ENCODE data around the gene FAM110C. TPM values are rescaled to one million over a fixed set of nuclear protein-coding genes. Genes with fewer than 3 reads are reported as not detected.
"Not testable (repeated sequence)": the region's sequence is repeated elsewhere in the genome, so short reads cannot be mapped to it uniquely, and the experiment has no call there.

FAM110C gene
- total and polyA plus RNA-seq, 2 donors = 0.05 to 7.3 TPM

DNA sequence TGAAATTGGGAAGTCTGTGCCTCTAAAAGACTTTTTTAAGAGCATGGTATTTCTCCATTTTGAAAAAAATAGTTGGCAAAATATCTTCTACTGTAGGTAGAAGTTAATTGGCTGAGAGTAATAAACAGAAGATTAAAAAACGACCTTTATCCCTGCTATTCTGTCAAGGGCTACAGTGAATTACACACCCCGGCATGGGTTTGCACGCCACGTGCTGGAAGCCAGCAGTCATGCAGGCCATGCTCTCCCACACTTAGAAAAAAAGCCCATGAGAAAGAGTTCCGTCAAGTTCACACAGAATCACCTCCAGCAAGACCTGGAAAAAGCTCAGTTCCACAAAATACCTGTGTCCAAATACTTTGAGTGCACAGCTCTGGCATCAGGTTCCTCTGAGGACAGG lies 26.8 kb downstream of the FAM110C start:
- WGBS = 88% methylated on average over 5 of the region's 5 CpGs
- no peak overlapping the region for H3K27ac ChIP-seq (ENCODE audit: low read depth in 1 of 2, low read length in 1 of 2)
- H3K4me1 ChIP-seq (ENCODE audit: control insufficient read depth in 2 of 2, insufficient read depth in 2 of 2, low read length in 2 of 2) = peaks cover 0 to 7% of the 10 kb centered on the region in 2 donors
- no peaks in the 10 kb centered on the region for H3K36me3 ChIP-seq (ENCODE audit: control insufficient read depth in 2 of 2, insufficient read depth in 2 of 2, low read length in 1 of 2)
- no peaks in the 10 kb centered on the region for H3K27me3 ChIP-seq (ENCODE audit: control insufficient read depth in 2 of 2, insufficient read depth in 1 of 2, low read length in 1 of 2)
- no peaks in the 10 kb centered on the region for H3K9me3 ChIP-seq (ENCODE audit: control insufficient read depth in 2 of 2, insufficient read depth in 1 of 2, low read length in 1 of 2)
- DNase-seq (ENCODE audit: low read depth in 6 of 9, low spot score in 9 of 9) = no peak
- H3K4me3 ChIP-seq (ENCODE audit: low read length in 2 of 2) = no peak overlapping the region

- no peaks in the 10 kb centered on the region for H3K27me3 ChIP-seq (ENCODE audit: control insufficient read depth in 2 of 2, insufficient read depth in 1 of 2, low read length in 1 of 2)
- H3K4me3 ChIP-seq (ENCODE audit: low read length in 2 of 2) = no peak overlapping the region
- no peaks in the 10 kb centered on the region for H3K4me1 ChIP-seq (ENCODE audit: control insufficient read depth in 2 of 2, insufficient read depth in 2 of 2, low read length in 2 of 2)
- H3K27ac ChIP-seq (ENCODE audit: low read depth in 1 of 2, low read length in 1 of 2) = no peak overlapping the region
- H3K36me3 ChIP-seq (ENCODE audit: control insufficient read depth in 2 of 2, insufficient read depth in 2 of 2, low read length in 1 of 2) = no peaks in the 10 kb centered on the region
- no peak for DNase-seq (ENCODE audit: low read depth in 6 of 9, low spot score in 9 of 9)
- WGBS = 86% methylated on average over 14 of the region's 14 CpGs
- no peaks in the 10 kb centered on the region for H3K9me3 ChIP-seq (ENCODE audit: control insufficient read depth in 2 of 2, insufficient read depth in 1 of 2, low read length in 1 of 2)
Observed at GRCh38 chr2:18402-19271, 27.7 kb downstream of the FAM110C start.

GRCh38 chr2:15916-16315 lies 30.4 kb downstream of the FAM110C start:
- DNase-seq (ENCODE audit: low read depth in 6 of 9, low spot score in 9 of 9); H3K36me3 ChIP-seq (ENCODE audit: control insufficient read depth in 2 of 2, insufficient read depth in 2 of 2, low read length in 1 of 2); H3K27me3 ChIP-seq (ENCODE audit: control insufficient read depth in 2 of 2, insufficient read depth in 1 of 2, low read length in 1 of 2); H3K27ac ChIP-seq (ENCODE audit: low read depth in 1 of 2, low read length in 1 of 2); H3K4me1 ChIP-seq (ENCODE audit: control insufficient read depth in 2 of 2, insufficient read depth in 2 of 2, low read length in 2 of 2); H3K4me3 ChIP-seq (ENCODE audit: low read length in 2 of 2): not testable (repeated sequence)
- 90% methylated on average over 2 of the region's 2 CpGs for whole genome bisulfite sequencing
- H3K9me3 ChIP-seq (ENCODE audit: control insufficient read depth in 2 of 2, insufficient read depth in 1 of 2, low read length in 1 of 2) = peaks cover 0 to 11% of the 10 kb centered on the region in 2 donors

- Histone ChIP-seq H3K27ac (ENCODE audit: low read depth in 1 of 2, low read length in 1 of 2) (no peak overlapping the region), H3K36me3 (ENCODE audit: control insufficient read depth in 2 of 2, insufficient read depth in 2 of 2, low read length in 1 of 2) (no peaks in the 10 kb centered on the region), H3K4me1 (ENCODE audit: control insufficient read depth in 2 of 2, insufficient read depth in 2 of 2, low read length in 2 of 2) (no peaks in the 10 kb centered on the region), H3K9me3 (ENCODE audit: control insufficient read depth in 2 of 2, insufficient read depth in 1 of 2, low read length in 1 of 2) (peaks cover 0 to 15% of the 10 kb centered on the region in 2 donors), H3K4me3 (ENCODE audit: low read length in 2 of 2) (no peak overlapping the region), H3K27me3 (ENCODE audit: control insufficient read depth in 2 of 2, insufficient read depth in 1 of 2, low read length in 1 of 2) (no peaks in the 10 kb centered on the region)
- no peak for DNase-seq (ENCODE audit: low read depth in 6 of 9, low spot score in 9 of 9)
- WGBS = 63% methylated on average over 54 of the region's 54 CpGs
Observed at GRCh38 chr2:11248-11941, 34.9 kb downstream of the FAM110C start.

- H3K36me3 ChIP-seq (ENCODE audit: control insufficient read depth in 2 of 2, insufficient read depth in 2 of 2, low read length in 1 of 2) = no peaks in the 10 kb centered on the region
- peak in 1 of 9 donors; percentile 9 for DNase-seq (ENCODE audit: low read depth in 6 of 9, low spot score in 9 of 9)
- H3K27ac ChIP-seq (ENCODE audit: low read depth in 1 of 2, low read length in 1 of 2) = no peak overlapping the region
- no peaks in the 10 kb centered on the region for H3K27me3 ChIP-seq (ENCODE audit: control insufficient read depth in 2 of 2, insufficient read depth in 1 of 2, low read length in 1 of 2)
- peaks cover 0 to 15% of the 10 kb centered on the region in 2 donors for H3K9me3 ChIP-seq (ENCODE audit: control insufficient read depth in 2 of 2, insufficient read depth in 1 of 2, low read length in 1 of 2)
- no peak overlapping the region for H3K4me3 ChIP-seq (ENCODE audit: low read length in 2 of 2)
- no peaks in the 10 kb centered on the region for H3K4me1 ChIP-seq (ENCODE audit: control insufficient read depth in 2 of 2, insufficient read depth in 2 of 2, low read length in 2 of 2)
- WGBS = 79% methylated on average over 31 of the region's 42 CpGs
Observed at GRCh38 chr2:10222-10875, 36.0 kb downstream of the FAM110C start.

Other genes starting within 250 kb of the FAM110C start
- 25.8 TPM for gene SH3YL1, start 217.5 kb upstream of the FAM110C start, total RNA-seq
- gene SH3YL1, start 217.5 kb upstream of the FAM110C start, polyA plus RNA-seq = 73.7 TPM
- 99.2 TPM for gene ACP1, start 218.4 kb upstream of the FAM110C start, total RNA-seq
- 108 TPM for gene ACP1, start 218.4 kb upstream of the FAM110C start, polyA plus RNA-seq
- 1.7 TPM for gene ALKAL2, start 241.6 kb upstream of the FAM110C start, total RNA-seq
- 13.3 TPM for gene ALKAL2, start 241.6 kb upstream of the FAM110C start, polyA plus RNA-seq